DOHH2 (cell line): Measurements from ENCODE around the gene ERP27.

ENCODE experiments used
- H3F3A ChIP-seq: fragments of 200-600 bp; sonication (generic), shearing (Covaris generic); 2 replicates; pipeline ENCODE4 v1.6.0; 2016; ENCODE audit warnings: antibody characterized with exemption, mild to moderate bottlenecking; ENCODE audit not compliant: control insufficient read depth, insufficient read depth
- H3K27ac ChIP-seq: fragments of 200-600 bp; sonication (generic); 2 replicates; pipeline ENCODE4 v1.5.1; 2014; ENCODE audit warnings: low read depth, mild to moderate bottlenecking, low read length, moderate library complexity
- H3K27me3 ChIP-seq: fragments of 200-600 bp; sonication (generic); 2 replicates; pipeline ENCODE4 v1.6.1; 2014; ENCODE audit warnings: mild to moderate bottlenecking, low read length, mixed read lengths; ENCODE audit not compliant: control insufficient read depth
- H3K36me3 ChIP-seq: fragments of 200-600 bp; sonication (generic); 2 replicates; pipeline ENCODE4 v1.6.1; 2014; ENCODE audit warnings: mild to moderate bottlenecking, low read length, moderate library complexity, mixed read lengths; ENCODE audit not compliant: control insufficient read depth
- H3K4me1 ChIP-seq: fragments of 200-600 bp; sonication (generic); 2 replicates; pipeline ENCODE4 v1.6.1; 2014; ENCODE audit warnings: mild to moderate bottlenecking, low read length, mixed read lengths; ENCODE audit not compliant: control insufficient read depth
- H3K4me2 ChIP-seq: fragments of 200-600 bp; sonication (generic); 2 replicates; pipeline ENCODE4 v1.6.0; 2014; ENCODE audit warnings: mild to moderate bottlenecking, low read length, moderate library complexity
- H3K4me3 ChIP-seq: fragments of 200-600 bp; sonication (generic); 2 replicates; pipeline ENCODE4 v1.5.1; 2014; ENCODE audit warnings: mild to moderate bottlenecking, low read length, mixed read lengths
- H3K79me2 ChIP-seq: fragments of 200-600 bp; sonication (generic); 2 replicates; pipeline ENCODE4 v1.6.1; 2014; ENCODE audit warnings: mild to moderate bottlenecking, low read length, mixed read lengths; ENCODE audit not compliant: control insufficient read depth
- H3K9me2 ChIP-seq: fragments of 200-600 bp; sonication (generic); replicated peaks from 2 replicates; pipeline ENCODE4 v1.6.1; 2014; ENCODE audit warnings: mild to moderate bottlenecking, low read length, mixed read lengths; ENCODE audit not compliant: control insufficient read depth
- H3K9me3 ChIP-seq: fragments of 200-600 bp; sonication (generic); 2 replicates; pipeline ENCODE4 v1.6.1; 2014; ENCODE audit warnings: antibody characterized with exemption, low read length, mixed read lengths; ENCODE audit not compliant: control insufficient read depth, insufficient read depth
- H4K20me1 ChIP-seq: fragments of 200-600 bp; sonication (generic); 2 replicates; pipeline ENCODE4 v1.6.0; 2014; ENCODE audit warnings: low read depth, mild to moderate bottlenecking, antibody characterized with exemption, low read length, moderate library complexity; ENCODE audit not compliant: control insufficient read depth, insufficient read depth
- CTCF ChIP-seq: fragments of 200-600 bp; sonication (generic); IDR thresholded peaks from one replicate; pipeline ENCODE4 v1.5.1; 2014; ENCODE audit warnings: antibody characterized with exemption, mild to moderate bottlenecking, low read depth, low read length; ENCODE audit not compliant: poor library complexity, severe bottlenecking
- EZH2phosphoT487 ChIP-seq: fragments of 200-600 bp; sonication (generic); IDR thresholded peaks from 2 replicates; pipeline ENCODE4 v1.6.1; 2017; ENCODE audit warnings: borderline replicate concordance, mild to moderate bottlenecking, antibody characterized with exemption, low read length, moderate library complexity, mixed read lengths

Gene ERP27

GRCh38 chr12:14890701-14891100, 47.6 kb downstream of the ERP27 start:
- Histone ChIP-seq H3K4me1 (peaks cover 13% of the 10 kb centered on the region), H3K9me3 (no peaks in the 10 kb centered on the region), H3K4me3 (no peak overlapping the region), H3K27me3 (no peaks in the 10 kb centered on the region), H3F3A (no peaks in the 10 kb centered on the region), H3K4me2 (no peak overlapping the region), H4K20me1 (no peaks in the 10 kb centered on the region), H3K27ac (no peak overlapping the region), H3K79me2 (no peaks in the 10 kb centered on the region), H3K36me3 (no peaks in the 10 kb centered on the region), H3K9me2 (no peaks in the 10 kb centered on the region)
- TF ChIP-seq CTCF (no peak), EZH2phosphoT487 (no peak)

- Histone ChIP-seq H3K4me1 (peaks cover 48% of the 10 kb centered on the region), H4K20me1 (no peaks in the 10 kb centered on the region), H3K79me2 (no peaks in the 10 kb centered on the region), H3K9me3 (no peaks in the 10 kb centered on the region), H3K27ac (no peak overlapping the region), H3F3A (peaks cover 3% of the 10 kb centered on the region; the same call in 1 of the 2 replicates), H3K4me2 (no peak overlapping the region), H3K4me3 (no peak overlapping the region), H3K27me3 (no peaks in the 10 kb centered on the region), H3K36me3 (no peaks in the 10 kb centered on the region), H3K9me2 (no peaks in the 10 kb centered on the region)
- TF ChIP-seq CTCF = no peak
- no peak for TF ChIP-seq EZH2phosphoT487
Observed at GRCh38 chr12:14886271-14886670, 52.1 kb downstream of the ERP27 start.

GRCh38 chr12:14885718-14886221, 52.6 kb downstream of the ERP27 start, which contains the start of gene MGP:
TSS of gene MGP (minus strand) at chr12:14885854. CDS start at chr12:14885791, 63 bp downstream.
- H3K27ac ChIP-seq = peak within 1 kb of the TSS; percentile 59; the same call in 1 of the 2 replicates
- peaks cover 3% of the 10 kb centered on the region; the same call in 1 of the 2 replicates for H3F3A ChIP-seq
- H3K9me3 ChIP-seq = no peaks in the 10 kb centered on the region
- TF ChIP-seq CTCF (no peak), EZH2phosphoT487 (no peak)
- H3K79me2 ChIP-seq = no peaks in the 10 kb centered on the region
- no peaks in the 10 kb centered on the region for H4K20me1 ChIP-seq
- H3K9me2 ChIP-seq = no peaks in the 10 kb centered on the region
- peak within 1 kb of the TSS; percentile 73 for H3K4me2 ChIP-seq
- H3K27me3 ChIP-seq = no peaks in the 10 kb centered on the region
- peaks cover 52% of the 10 kb centered on the region for H3K4me1 ChIP-seq
- no peaks in the 10 kb centered on the region for H3K36me3 ChIP-seq
- peak within 1 kb of the TSS; percentile 50 for H3K4me3 ChIP-seq
